Neuronal stem cell (in vitro differentiated cells): Measurements from ENCODE around the gene ARHGEF16.

Source experiments
- DNase-seq: peaks from one replicate; pipeline ENCODE4 v3.0.0-alpha.2; 2013; ENCODE audit warnings: low spot score
- H2AFZ ChIP-seq: one replicate; pipeline ENCODE4 v1.6.1; 2013; ENCODE audit warnings: mild to moderate bottlenecking, low read length, inconsistent platforms
- H2AK5ac ChIP-seq: 2 replicates; pipeline ENCODE4 v1.6.1; 2013; ENCODE audit warnings: low read depth, mild to moderate bottlenecking, inconsistent platforms, low read length, moderate library complexity, mixed read lengths
- H2BK120ac ChIP-seq: 2 replicates; pipeline ENCODE4 v1.6.1; 2013; ENCODE audit warnings: low read depth, mild to moderate bottlenecking, inconsistent platforms, low read length, moderate library complexity, mixed read lengths
- H2BK12ac ChIP-seq: one replicate; pipeline ENCODE4 v1.6.1; 2013; ENCODE audit warnings: low read length, inconsistent platforms
- H2BK15ac ChIP-seq: 2 replicates; pipeline ENCODE4 v1.6.1; 2013; ENCODE audit warnings: mild to moderate bottlenecking, low read length, inconsistent platforms, mixed read lengths
- H2BK5ac ChIP-seq: one replicate; pipeline ENCODE4 v1.6.1; 2013; ENCODE audit warnings: inconsistent platforms, mild to moderate bottlenecking, low read length, moderate library complexity
- H3K14ac ChIP-seq: one replicate; pipeline ENCODE4 v1.6.1; 2013; ENCODE audit warnings: low read length, inconsistent platforms
- H3K18ac ChIP-seq: 2 replicates; pipeline ENCODE4 v1.6.1; 2013; ENCODE audit warnings: low read length, inconsistent platforms
- H3K23ac ChIP-seq: 2 replicates; pipeline ENCODE4 v1.6.1; 2013; ENCODE audit warnings: low read depth, mild to moderate bottlenecking, mixed read lengths, low read length, inconsistent platforms; ENCODE audit not compliant: poor library complexity
- H3K27ac ChIP-seq: replicated peaks from 3 replicates; pipeline ENCODE4 v1.5.1; 2013; ENCODE audit warnings: low read length, inconsistent platforms
- H3K27me3 ChIP-seq, 3 experiments: 2 replicates each; pipeline ENCODE4 v1.6.1; 2013; ENCODE audit warnings: low read length in 3 of 3, mild to moderate bottlenecking in 2 of 3, inconsistent platforms in 1 of 3, low read depth in 1 of 3, mixed read lengths in 1 of 3, moderate library complexity in 1 of 3; ENCODE audit not compliant: control insufficient read depth in 3 of 3, insufficient read depth in 3 of 3
- H3K36me3 ChIP-seq, 2 donors: replicated peaks in 1 of 2; 2 replicates each; pipeline ENCODE4 v1.6.1; 2013; ENCODE audit warnings: low read length in 2 of 2; ENCODE audit not compliant: control insufficient read depth in 2 of 2, insufficient read depth in 2 of 2
- H3K4ac ChIP-seq: 2 replicates; pipeline ENCODE4 v1.6.1; 2013; ENCODE audit warnings: inconsistent platforms, mild to moderate bottlenecking, low read length, moderate library complexity
- H3K4me1 ChIP-seq, 2 donors: 1 replicate in 1 of 2; 2 replicates in 1 of 2; pipeline ENCODE4 v1.6.1; 2013; ENCODE audit warnings: low read length in 2 of 2, low read depth in 1 of 2; ENCODE audit not compliant: control insufficient read depth in 2 of 2, insufficient read depth in 1 of 2
- H3K4me2 ChIP-seq: one replicate; pipeline ENCODE4 v1.6.1; 2013; ENCODE audit warnings: mild to moderate bottlenecking, low read length, inconsistent platforms; ENCODE audit not compliant: insufficient read depth, poor library complexity, severe bottlenecking
- H3K4me3 ChIP-seq, 2 donors: 2 replicates each; pipeline ENCODE4 v1.5.1; 2013; ENCODE audit warnings: low read length in 2 of 2, mild to moderate bottlenecking in 2 of 2, inconsistent platforms in 1 of 2, moderate library complexity in 1 of 2
- H3K79me1 ChIP-seq: one replicate; pipeline ENCODE4 v1.6.1; 2013; ENCODE audit warnings: low read depth, mild to moderate bottlenecking, inconsistent platforms, low read length, moderate library complexity
- H3K9ac ChIP-seq: one replicate; pipeline ENCODE4 v1.6.1; 2013; ENCODE audit warnings: mild to moderate bottlenecking, low read depth, low read length, inconsistent platforms; ENCODE audit not compliant: poor library complexity
- H3K9me3 ChIP-seq, 2 donors: replicated peaks in 1 of 2; 2 replicates each; pipeline versions ENCODE3 to v1.6.1; 2013; ENCODE audit warnings: low read length in 2 of 2, mild to moderate bottlenecking in 2 of 2, inconsistent platforms in 1 of 2, low read depth in 1 of 2, mixed read lengths in 1 of 2, moderate library complexity in 1 of 2; ENCODE audit not compliant: control insufficient read depth in 2 of 2, insufficient read depth in 1 of 2
- H4K8ac ChIP-seq: one replicate; pipeline ENCODE4 v1.6.1; 2013; ENCODE audit warnings: low read depth, mild to moderate bottlenecking, inconsistent platforms, low read length, moderate library complexity
- H4K91ac ChIP-seq: one replicate; pipeline ENCODE4 v1.6.1; 2013; ENCODE audit warnings: low read length, low read depth, mild to moderate bottlenecking, inconsistent platforms; ENCODE audit not compliant: poor library complexity
- WGBS, 2 donors: extraction: QIAGEN DNeasy Blood & Tissue Kit; methylation state at CpG; one replicate each; pipeline ENCODE4 v1.1.7; 2013; ENCODE audit warnings: missing lambda C conversion rate in 2 of 2, mixed read lengths in 1 of 2; ENCODE audit not compliant: insufficient read length in 2 of 2, insufficient replicate concordance in 1 of 2; ENCODE audit errors: extremely low coverage in 2 of 2; 5-methylcytosine and 5-hydroxymethylcytosine counted together

ARHGEF16 gene

DNA sequence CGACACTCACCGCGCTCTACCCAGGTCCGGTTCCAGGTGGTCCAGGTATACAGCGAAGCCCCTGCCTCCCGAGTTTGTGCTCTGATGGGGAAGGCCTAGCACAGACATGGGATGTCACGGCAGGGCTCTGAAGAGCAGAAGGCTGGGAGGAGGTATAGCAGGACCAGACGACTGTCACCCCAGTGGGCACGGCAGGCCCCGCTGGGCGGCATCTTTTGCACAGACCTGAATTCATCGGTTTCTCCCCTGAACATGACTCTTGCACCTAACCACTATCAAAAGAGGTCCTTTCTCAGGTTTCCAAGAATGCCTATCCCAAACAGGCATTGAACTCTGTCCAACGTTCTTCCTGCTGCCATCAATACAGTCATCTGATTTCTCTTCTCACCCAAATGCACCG is 30.6 kb downstream of the ARHGEF16 start:
- no peak overlapping the region for H3K23ac ChIP-seq
- H3K4me3 ChIP-seq: no peak overlapping the region
- no peak overlapping the region for H2AFZ ChIP-seq
- H4K8ac ChIP-seq: no peak overlapping the region
- H3K79me1 ChIP-seq: no peaks in the 10 kb centered on the region
- peaks cover 8 to 22% of the 10 kb centered on the region in 2 donors for H3K9me3 ChIP-seq
- no peak for DNase-seq
- H3K36me3 ChIP-seq: peaks cover 3 to 4% of the 10 kb centered on the region in 2 donors
- H2BK5ac ChIP-seq: no peak overlapping the region
- H2BK12ac ChIP-seq: no peak overlapping the region
- no peak overlapping the region for H2BK15ac ChIP-seq
- H3K27me3 ChIP-seq: no peaks in the 10 kb centered on the region
- no peak overlapping the region for H2AK5ac ChIP-seq
- H4K91ac ChIP-seq: no peak overlapping the region
- peaks cover 0 to 2% of the 10 kb centered on the region in 2 donors for H3K4me1 ChIP-seq
- H2BK120ac ChIP-seq: no peak overlapping the region
- no peak overlapping the region for H3K27ac ChIP-seq
- no peak overlapping the region for H3K14ac ChIP-seq
- H3K9ac ChIP-seq: no peak overlapping the region
- no peak overlapping the region for H3K4me2 ChIP-seq
- no peak overlapping the region for H3K18ac ChIP-seq
- no CpG with 5 or more reads among the region's 14 CpGs for WGBS, 2 donors
- no peak overlapping the region for H3K4ac ChIP-seq

DNA sequence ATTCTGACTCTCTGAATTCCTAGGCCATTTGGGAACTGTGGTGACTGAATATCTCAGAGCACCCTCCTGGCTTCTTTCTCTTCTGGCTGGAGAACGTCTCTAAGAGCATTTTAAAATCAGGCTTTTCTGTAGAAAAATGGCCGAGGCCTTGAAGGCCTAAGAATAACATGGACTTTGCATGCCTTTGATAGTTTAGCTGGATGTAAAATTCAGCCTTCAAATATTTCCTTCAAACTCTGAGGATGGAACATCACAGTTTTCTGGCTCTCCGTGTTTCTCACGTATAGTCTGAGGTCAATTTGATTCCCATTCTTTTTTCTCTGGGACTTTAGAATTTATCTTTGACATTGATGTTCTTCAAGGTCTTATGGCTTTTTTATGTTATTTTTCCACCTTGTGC is 34.0 kb downstream of the ARHGEF16 start:
- H3K4me3 ChIP-seq: no peak overlapping the region
- H2BK5ac ChIP-seq: no peak overlapping the region
- H2BK120ac ChIP-seq: no peak overlapping the region
- H3K36me3 ChIP-seq: peaks cover 4 to 6% of the 10 kb centered on the region in 2 donors
- WGBS, 2 donors: no CpG with 5 or more reads among the region's 4 CpGs
- H3K27me3 ChIP-seq: no peaks in the 10 kb centered on the region
- no peak overlapping the region for H2AFZ ChIP-seq
- H3K23ac ChIP-seq: no peak overlapping the region
- H2BK15ac ChIP-seq: no peak overlapping the region
- peaks cover 4 to 6% of the 10 kb centered on the region in 2 donors for H3K4me1 ChIP-seq
- no peak overlapping the region for H3K18ac ChIP-seq
- H3K4me2 ChIP-seq: no peak overlapping the region
- peaks cover 6% of the 10 kb centered on the region for H3K79me1 ChIP-seq
- H2AK5ac ChIP-seq: no peak overlapping the region
- H3K14ac ChIP-seq: no peak overlapping the region
- H3K27ac ChIP-seq: no peak overlapping the region
- H3K4ac ChIP-seq: no peak overlapping the region
- H2BK12ac ChIP-seq: no peak overlapping the region
- H3K9ac ChIP-seq: no peak overlapping the region
- no peak for DNase-seq
- H3K9me3 ChIP-seq: peaks cover 8 to 22% of the 10 kb centered on the region in 2 donors
- no peak overlapping the region for H4K8ac ChIP-seq
- no peak overlapping the region for H4K91ac ChIP-seq

DNA sequence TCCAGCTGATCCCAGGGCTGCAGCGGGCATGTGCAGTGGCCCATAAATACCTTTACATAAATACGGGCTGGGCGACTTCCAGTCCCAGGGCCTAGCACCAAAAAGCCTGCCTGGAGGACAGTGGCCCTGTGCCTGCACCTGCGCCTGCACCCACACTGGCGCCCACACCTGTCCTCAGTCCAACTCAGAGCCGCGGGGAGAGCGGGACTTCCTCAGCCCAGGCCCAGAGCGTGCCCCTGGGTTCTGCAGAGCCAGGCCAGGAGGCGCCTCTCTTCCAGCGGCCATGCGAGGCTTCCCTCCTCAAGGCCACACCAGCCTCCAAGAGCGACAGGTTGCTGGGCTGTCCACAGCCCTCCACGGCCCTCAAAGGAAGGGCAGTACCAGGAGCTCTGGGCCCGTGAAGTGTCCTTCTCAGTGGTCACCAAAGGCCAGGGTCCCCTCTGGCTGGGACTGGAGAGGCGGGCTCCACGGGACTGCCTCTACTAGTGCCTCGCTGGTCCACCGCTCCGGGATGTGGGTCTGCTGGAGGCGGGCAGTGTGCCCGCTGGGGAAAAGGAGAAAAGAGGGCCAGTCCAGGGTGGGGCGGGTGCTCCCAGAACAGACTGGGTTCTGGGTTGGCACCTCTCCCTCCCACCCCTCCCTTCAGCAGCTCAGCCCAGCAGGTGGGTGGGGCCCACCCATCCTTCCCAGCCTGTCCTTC is 35.7 kb downstream of the ARHGEF16 start:
- Histone ChIP-seq H3K27me3 (no peaks in the 10 kb centered on the region), H3K9me3 (peaks cover 8 to 15% of the 10 kb centered on the region in 2 donors), H3K4me1 (peaks cover 4% of the 10 kb centered on the region in 2 donors), H4K91ac (no peak overlapping the region), H3K18ac (no peak overlapping the region), H3K23ac (no peak overlapping the region), H3K4me2 (no peak overlapping the region), H3K9ac (no peak overlapping the region), H3K79me1 (peaks cover 8% of the 10 kb centered on the region), H3K4ac (no peak overlapping the region), H2BK12ac (no peak overlapping the region), H3K14ac (no peak overlapping the region), H3K4me3 (no peak overlapping the region), H2BK15ac (no peak overlapping the region), H2AFZ (no peak overlapping the region), H2AK5ac (peak overlapping the region; percentile 74), H3K36me3 (peaks cover 4 to 6% of the 10 kb centered on the region in 2 donors), H4K8ac (no peak overlapping the region), H2BK5ac (no peak overlapping the region), H2BK120ac (no peak overlapping the region), H3K27ac (no peak overlapping the region)
- no CpG with 5 or more reads among the region's 23 CpGs for WGBS, 2 donors
- no peak for DNase-seq

DNA sequence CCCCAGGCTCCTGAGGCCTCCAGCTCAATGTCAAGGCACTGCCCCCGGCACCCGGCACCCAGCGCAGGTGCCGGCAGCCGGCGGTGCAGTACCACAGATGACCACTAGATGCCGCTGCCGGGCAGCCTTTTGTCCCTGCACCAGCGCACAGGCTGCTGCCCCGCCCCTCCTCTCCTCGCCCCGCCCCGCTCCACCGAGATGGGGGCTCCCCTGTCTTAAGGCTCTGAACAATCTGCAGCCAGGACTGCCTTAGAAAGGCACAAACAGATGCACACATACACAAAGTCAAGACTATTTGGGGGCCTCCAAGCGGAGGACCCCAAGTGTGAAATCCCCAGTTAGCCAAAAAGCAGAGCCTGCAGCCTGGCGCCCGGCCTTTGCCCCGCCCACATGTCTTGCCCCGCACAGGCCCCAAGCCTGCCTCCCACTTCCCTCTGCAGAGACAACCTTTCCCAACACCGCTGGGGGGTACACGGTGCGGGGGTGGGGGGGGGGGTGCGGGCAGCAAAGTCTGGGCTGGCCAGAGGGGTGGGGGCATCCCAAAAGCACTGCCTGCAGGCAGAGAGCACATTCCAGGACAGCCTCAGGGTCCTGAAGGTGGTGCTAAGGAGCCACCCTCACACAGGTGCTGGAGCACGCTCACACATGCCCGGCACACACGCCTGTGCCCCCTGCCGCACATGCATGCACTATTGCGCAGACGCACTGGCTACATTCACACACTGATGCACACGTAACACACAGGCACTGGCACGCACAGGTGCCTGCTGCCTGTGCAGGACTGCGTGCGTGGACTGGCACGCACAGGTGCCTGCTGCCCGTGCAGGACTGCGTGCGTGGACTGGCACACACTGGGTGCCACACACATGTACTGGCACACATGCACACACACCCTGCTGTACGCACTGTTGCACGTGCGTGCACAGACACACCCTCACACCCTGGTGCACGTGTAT is 37.1 kb downstream of the ARHGEF16 start:
- peak overlapping the region; percentile 98 for H4K8ac ChIP-seq
- H3K4me3 ChIP-seq: peak overlapping the region in 1 of 2 donors; percentile 27

More for the DNA sequence above, 37.1 kb downstream of the ARHGEF16 start:
- no peak overlapping the region for H3K27ac ChIP-seq
- H3K4me1 ChIP-seq: peaks cover 4% of the 10 kb centered on the region in 2 donors
- H3K9me3 ChIP-seq: peaks cover 8 to 15% of the 10 kb centered on the region in 2 donors
- peak overlapping the region; percentile 83 for H2AFZ ChIP-seq
- H3K14ac ChIP-seq: peak overlapping the region; percentile 94
- H3K27me3 ChIP-seq: no peaks in the 10 kb centered on the region
- peak overlapping the region; percentile 98 for H3K4ac ChIP-seq
- peak; percentile 69 for DNase-seq
- no peak overlapping the region for H2BK5ac ChIP-seq
- H3K79me1 ChIP-seq: peaks cover 8% of the 10 kb centered on the region
- peaks cover 4 to 6% of the 10 kb centered on the region in 2 donors for H3K36me3 ChIP-seq
- peak overlapping the region; percentile 43 for H3K4me2 ChIP-seq
- H3K23ac ChIP-seq: peak overlapping the region; percentile 98
- no peak overlapping the region for H4K91ac ChIP-seq
- H2AK5ac ChIP-seq: peak overlapping the region; percentile 74
- peak overlapping the region; percentile 67 for H2BK120ac ChIP-seq
- no CpG with 5 or more reads among the region's 41 CpGs for WGBS, 2 donors
- H3K18ac ChIP-seq: peak overlapping the region; percentile 94
- H2BK15ac ChIP-seq: peak overlapping the region; percentile 98
- peak overlapping the region; percentile 81 for H3K9ac ChIP-seq
- H2BK12ac ChIP-seq: peak overlapping the region; percentile 84
